ENCODE measurements around the gene IGSF21. TPM values are rescaled to one million over a fixed set of nuclear protein-coding genes. Genes with fewer than 3 reads are reported as not detected.

Gene IGSF21
- total and polyA plus RNA-seq, 2 of the 4 experiments (the other 2 are of a cell fraction) = not detected

GRCh38 chr1:18239671-18240070 is 132.1 kb downstream of the IGSF21 start:
- no peak overlapping the region for H3K9ac ChIP-seq (ENCODE audit: low read depth, low read length)
- DNase-seq = peak; percentile 3
- no peaks in the 10 kb centered on the region for H3K79me1 ChIP-seq (ENCODE audit: low read depth in 1 of 2, low read length in 2 of 2)
- no peak overlapping the region for H2AK9ac ChIP-seq (replicated peaks; ENCODE audit: low read depth, low read length, poor library complexity)
- no peak overlapping the region for H2AK5ac ChIP-seq (ENCODE audit: low read depth, low read length)
- ATAC-seq (ENCODE audit: low read depth) = no peak
- BruUV-seq (replicated peaks) = no TSS peak
- no peak overlapping the region for H3K23ac ChIP-seq (ENCODE audit: low read depth, low read length)
- no peak overlapping the region for H4K91ac ChIP-seq (ENCODE audit: insufficient read depth, low read depth, low read length)
- dilution Hi-C loops (cut with HindIII; ENCODE audit: low sequenced_read_pairs, unreplicated experiment) (no loop called here), in situ Hi-C loops (cut with MboI; ENCODE audit: low sequenced_read_pairs) (no loop called here), intact Hi-C loops (cut with micrococcal nuclease) (no loop called here)
- no peaks in the 10 kb centered on the region for H3K4me1 ChIP-seq (ENCODE audit: control insufficient read depth, insufficient read depth, low read length)
- TF ChIP-seq USF2 (IDR thresholded peaks at IDR 0.05; ENCODE audit: low read depth, low read length) = 0 out of 2 replicates have a peak, but pooled peaks have one; percentile 9
- TF ChIP-seq CTCF (conservative IDR thresholded peaks at IDR 0.05; ENCODE audit: low read depth, low read length) = no peak
- POLR2A ChIA-PET (ENCODE audit: unreplicated experiment) = no interaction called here
- no peak overlapping the region for H3K4ac ChIP-seq (ENCODE audit: low read depth, low read length)
- H3K36me3 ChIP-seq (ENCODE audit: control insufficient read depth, insufficient read depth, low read length) = no peaks in the 10 kb centered on the region
- CTCF ChIA-PET = no interaction called here
- no peaks in the 10 kb centered on the region for H3K9me1 ChIP-seq (ENCODE audit: insufficient read depth, low read length)
- H3K9me3 ChIP-seq (ENCODE audit: control insufficient read depth, insufficient read depth, low read length) = peaks cover 18% of the 10 kb centered on the region; the same call in 1 of the 2 replicates
- no peaks in the 10 kb centered on the region for H4K20me1 ChIP-seq (ENCODE audit: insufficient read depth, low read length)
- no peaks in the 10 kb centered on the region for H3K27me3 ChIP-seq (ENCODE audit: control insufficient read depth, insufficient read depth, low read length)
- no peak overlapping the region for H3K14ac ChIP-seq (replicated peaks; ENCODE audit: low read depth, low read length)
- no peak overlapping the region for H3K18ac ChIP-seq (ENCODE audit: low read depth, low read length)
- H3K27ac ChIP-seq (ENCODE audit: insufficient read depth, low read length) = no peak overlapping the region
- no peak overlapping the region for H2BK120ac ChIP-seq (ENCODE audit: low read depth, low read length)
- H3K4me3 ChIP-seq (ENCODE audit: insufficient read depth, low read depth, low read length) = no peak overlapping the region
- no peak overlapping the region for H2AFZ ChIP-seq (replicated peaks; ENCODE audit: low read length, poor library complexity)
- no peak overlapping the region for H4K8ac ChIP-seq (ENCODE audit: low read depth in 2 of 2, low read length in 2 of 2)
- no peak overlapping the region for H2BK15ac ChIP-seq (ENCODE audit: low read depth, low read length)
- no peak overlapping the region for H2BK20ac ChIP-seq (ENCODE audit: low read depth, low read length)
- WGBS, 2 experiments (ENCODE audit: extremely low coverage in 2 of 2, insufficient read length in 1 of 2) = 14% methylated on average over 2 of the region's 4 CpGs; no CpG with 5 or more reads in 1 of the 2 experiments
- H2BK5ac ChIP-seq (ENCODE audit: low read depth, low read length, poor library complexity, severe bottlenecking) = no peak overlapping the region
- H4K5ac ChIP-seq (ENCODE audit: low read depth, low read length) = no peak overlapping the region
- H3K4me2 ChIP-seq (ENCODE audit: low read depth, low read length) = no peak overlapping the region
- no peak overlapping the region for H3K56ac ChIP-seq (ENCODE audit: extremely low read depth, insufficient read depth, low read length)

Measured in IMR-90 (cell line).